Activated CD8-positive, alpha-beta memory T cell treated with anti-CD3 and anti-CD28 coated beads for 48 hours (primary cell): ENCODE results near the gene HIC2.
"Not testable (repeated sequence)": the region's sequence is repeated elsewhere in the genome, so short reads cannot be mapped to it uniquely, and the experiment has no call there.

Experiments
- DNase-seq, 3 experiments: peaks; one replicate each; pipeline ENCODE4 v3.0.0-alpha.2; 2020; ENCODE audit warnings: low read depth in 2 of 3, low spot score in 2 of 3

The HIC2 gene

GRCh38 chr22:21490556-21490955 is 73.4 kb downstream of the HIC2 start:
- DNase-seq: not testable (repeated sequence)

GRCh38 chr22:21492271-21492670 is 75.1 kb downstream of the HIC2 start:
- not testable (repeated sequence) for DNase-seq

GRCh38 chr22:21493789-21494782 is 76.9 kb downstream of the HIC2 start:
- DNase-seq: not testable (repeated sequence)

GRCh38 chr22:21497984-21498383 is 80.8 kb downstream of the HIC2 start:
- DNase-seq: not testable (repeated sequence)

- not testable (repeated sequence) for DNase-seq
These were observed 81.3 kb downstream of the HIC2 start for GRCh38 chr22:21498489-21498888.

GRCh38 chr22:21499623-21500506 is 82.7 kb downstream of the HIC2 start:
- DNase-seq: not testable (repeated sequence)
